ENCODE data around the gene NUB1. TPM values are rescaled to one million over a fixed set of nuclear protein-coding genes. Genes with fewer than 3 reads are reported as not detected.

NUB1 gene
- total RNA-seq, 1 donor from 2014 or later = 55.2 TPM

- Histone ChIP-seq H3K27ac (peak overlapping the region; percentile 49), H3K36me3 (peaks cover 65% of the 10 kb centered on the region)
Measured at GRCh38 chr7:151352512-151352911, 10.9 kb downstream of the NUB1 start.

GRCh38 chr7:151361193-151361959, 19.8 kb downstream of the NUB1 start:
- no peak overlapping the region for H3K27ac ChIP-seq
- H3K9me3 ChIP-seq = no peaks in the 10 kb centered on the region
- no peak overlapping the region for H3K4me3 ChIP-seq
- H3K36me3 ChIP-seq = peaks cover 63% of the 10 kb centered on the region
- no peak for ATAC-seq
- intact Hi-C loops (cut with DNase I) = no loop called here
- no peaks in the 10 kb centered on the region for H3K27me3 ChIP-seq
- H3K4me1 ChIP-seq = peaks cover 4% of the 10 kb centered on the region
- DNase-seq = no peak
- no peak for TF ChIP-seq CTCF (IDR thresholded peaks at IDR 0.05)

More at GRCh38 chr7:151352512-151352911, 10.9 kb downstream of the NUB1 start:
- H3K9me3 ChIP-seq = no peaks in the 10 kb centered on the region
- no peak for DNase-seq
- no peak for TF ChIP-seq CTCF (IDR thresholded peaks at IDR 0.05)
- H3K4me1 ChIP-seq = peaks cover 10% of the 10 kb centered on the region
- intact Hi-C loops (cut with DNase I) = no loop called here
- H3K4me3 ChIP-seq = no peak overlapping the region
- no peak for ATAC-seq
- no peaks in the 10 kb centered on the region for H3K27me3 ChIP-seq

- H3K4me3 ChIP-seq = no peak overlapping the region
- no peak for TF ChIP-seq CTCF (IDR thresholded peaks at IDR 0.05)
- intact Hi-C loops (cut with DNase I) = no loop called here
- DNase-seq (no peak), ATAC-seq (no peak)
- H3K27ac ChIP-seq = no peak overlapping the region
- H3K9me3 ChIP-seq = no peaks in the 10 kb centered on the region
- H3K27me3 ChIP-seq = no peaks in the 10 kb centered on the region
- peaks cover 19% of the 10 kb centered on the region for H3K4me1 ChIP-seq
- peaks cover 45% of the 10 kb centered on the region for H3K36me3 ChIP-seq
Measured at GRCh38 chr7:151363182-151363581, 21.6 kb downstream of the NUB1 start.

- Histone ChIP-seq H3K36me3 (peaks cover 38% of the 10 kb centered on the region), H3K4me1 (peaks cover 22% of the 10 kb centered on the region), H3K9me3 (no peaks in the 10 kb centered on the region), H3K4me3 (no peak overlapping the region), H3K27me3 (no peaks in the 10 kb centered on the region), H3K27ac (peak overlapping the region; percentile 33)
- TF ChIP-seq CTCF (IDR thresholded peaks at IDR 0.05) = no peak
- no peak for DNase-seq
- no peak for ATAC-seq
- intact Hi-C loops (cut with DNase I) = no loop called here
Measured at GRCh38 chr7:151366166-151366879, 24.7 kb downstream of the NUB1 start.

- Histone ChIP-seq H3K36me3 (peaks cover 38% of the 10 kb centered on the region), H3K9me3 (no peaks in the 10 kb centered on the region), H3K27ac (no peak overlapping the region), H3K4me3 (no peak overlapping the region), H3K27me3 (no peaks in the 10 kb centered on the region), H3K4me1 (peaks cover 22% of the 10 kb centered on the region)
- intact Hi-C loops (cut with DNase I) = no loop called here
- TF ChIP-seq CTCF (IDR thresholded peaks at IDR 0.05) = no peak
- no peak for DNase-seq
- peak; percentile 57 for ATAC-seq
Measured at GRCh38 chr7:151366880-151367222, 25.2 kb downstream of the NUB1 start.

Data from upper lobe of right lung (tissue), 1 donor.